OCI-LY7 (cell line): Measurements from ENCODE around the gene GGT6.

Experiments
- EZH2phosphoT487 ChIP-seq: fragments of 200-600 bp; sonication (generic); IDR thresholded peaks from 2 replicates; pipeline ENCODE4 v1.6.1; 2018; ENCODE audit warnings: low read depth, borderline replicate concordance, mild to moderate bottlenecking, mixed run types, antibody characterized with exemption, low read length, moderate library complexity, mixed read lengths
- TF ChIP-seq, protein P1 (sequence below): fragments of 200-600 bp; sonication (generic); conservative IDR thresholded peaks from 2 replicates; pipeline ENCODE4 v1.5.1; 2014; ENCODE audit warnings: mild to moderate bottlenecking, antibody characterized with exemption, low read length, moderate library complexity, mixed read lengths

DNA sequence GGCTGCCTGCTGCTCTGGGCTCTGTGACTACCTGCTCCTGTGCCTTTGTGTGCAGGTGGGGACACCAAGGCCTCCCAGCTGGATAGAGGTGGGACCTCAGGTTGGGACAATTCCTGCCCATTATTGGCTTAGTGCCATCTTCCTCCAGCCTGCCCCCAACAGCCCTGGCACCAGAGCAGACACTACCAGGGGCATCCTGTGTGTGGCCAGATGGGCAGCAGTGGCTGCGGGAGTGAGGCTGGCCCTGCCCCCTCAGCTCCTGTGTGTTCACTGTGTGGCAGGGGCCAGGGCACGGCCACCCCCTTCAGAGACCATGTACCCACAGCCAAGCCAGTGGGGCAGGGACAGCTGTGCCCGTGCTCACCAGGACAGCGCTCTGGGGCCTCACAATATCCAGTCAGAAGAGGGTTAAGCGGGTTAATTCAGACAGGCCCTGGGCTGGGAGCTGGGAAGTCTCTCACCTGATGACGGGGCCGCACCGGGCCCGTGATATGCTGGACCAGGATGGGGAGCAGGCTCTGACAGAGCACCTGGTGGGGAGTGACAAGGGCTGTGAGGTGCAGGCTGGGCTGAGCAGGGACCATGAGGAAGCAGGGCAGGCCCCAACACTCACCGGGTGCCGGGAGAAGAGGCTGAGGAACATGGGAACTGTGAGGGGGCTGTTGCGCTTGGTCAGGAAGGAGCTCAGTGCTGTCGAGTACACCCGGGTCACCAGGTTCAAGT lies 18.2 kb downstream of the GGT6 start:
- TF ChIP-seq, protein P1, sequence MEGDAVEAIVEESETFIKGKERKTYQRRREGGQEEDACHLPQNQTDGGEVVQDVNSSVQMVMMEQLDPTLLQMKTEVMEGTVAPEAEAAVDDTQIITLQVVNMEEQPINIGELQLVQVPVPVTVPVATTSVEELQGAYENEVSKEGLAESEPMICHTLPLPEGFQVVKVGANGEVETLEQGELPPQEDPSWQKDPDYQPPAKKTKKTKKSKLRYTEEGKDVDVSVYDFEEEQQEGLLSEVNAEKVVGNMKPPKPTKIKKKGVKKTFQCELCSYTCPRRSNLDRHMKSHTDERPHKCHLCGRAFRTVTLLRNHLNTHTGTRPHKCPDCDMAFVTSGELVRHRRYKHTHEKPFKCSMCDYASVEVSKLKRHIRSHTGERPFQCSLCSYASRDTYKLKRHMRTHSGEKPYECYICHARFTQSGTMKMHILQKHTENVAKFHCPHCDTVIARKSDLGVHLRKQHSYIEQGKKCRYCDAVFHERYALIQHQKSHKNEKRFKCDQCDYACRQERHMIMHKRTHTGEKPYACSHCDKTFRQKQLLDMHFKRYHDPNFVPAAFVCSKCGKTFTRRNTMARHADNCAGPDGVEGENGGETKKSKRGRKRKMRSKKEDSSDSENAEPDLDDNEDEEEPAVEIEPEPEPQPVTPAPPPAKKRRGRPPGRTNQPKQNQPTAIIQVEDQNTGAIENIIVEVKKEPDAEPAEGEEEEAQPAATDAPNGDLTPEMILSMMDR: no peak
- no peak for TF ChIP-seq EZH2phosphoT487
